LoVo (cell line): ENCODE data around the gene PRPF39.
"Not testable (repeated sequence)": the region's sequence is repeated elsewhere in the genome, so short reads cannot be mapped to it uniquely, and the experiment has no call there.

Source experiments
- DNase-seq: peaks from one replicate; pipeline ENCODE4 v3.0.0-alpha.2; 2016; ENCODE audit warnings: low spot score

Gene PRPF39, protein sequence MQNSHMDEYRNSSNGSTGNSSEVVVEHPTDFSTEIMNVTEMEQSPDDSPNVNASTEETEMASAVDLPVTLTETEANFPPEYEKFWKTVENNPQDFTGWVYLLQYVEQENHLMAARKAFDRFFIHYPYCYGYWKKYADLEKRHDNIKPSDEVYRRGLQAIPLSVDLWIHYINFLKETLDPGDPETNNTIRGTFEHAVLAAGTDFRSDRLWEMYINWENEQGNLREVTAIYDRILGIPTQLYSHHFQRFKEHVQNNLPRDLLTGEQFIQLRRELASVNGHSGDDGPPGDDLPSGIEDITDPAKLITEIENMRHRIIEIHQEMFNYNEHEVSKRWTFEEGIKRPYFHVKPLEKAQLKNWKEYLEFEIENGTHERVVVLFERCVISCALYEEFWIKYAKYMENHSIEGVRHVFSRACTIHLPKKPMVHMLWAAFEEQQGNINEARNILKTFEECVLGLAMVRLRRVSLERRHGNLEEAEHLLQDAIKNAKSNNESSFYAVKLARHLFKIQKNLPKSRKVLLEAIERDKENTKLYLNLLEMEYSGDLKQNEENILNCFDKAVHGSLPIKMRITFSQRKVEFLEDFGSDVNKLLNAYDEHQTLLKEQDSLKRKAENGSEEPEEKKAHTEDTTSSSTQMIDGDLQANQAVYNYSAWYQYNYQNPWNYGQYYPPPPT

GRCh38 chr14:45083976-45084722 is at the start of gene PRPF39:
PRPF39 (plus strand) TSS chr14:45084116; CDS start chr14:45095240, 11,124 bp downstream.
- DNase-seq, result peak; percentile 95

DNA sequence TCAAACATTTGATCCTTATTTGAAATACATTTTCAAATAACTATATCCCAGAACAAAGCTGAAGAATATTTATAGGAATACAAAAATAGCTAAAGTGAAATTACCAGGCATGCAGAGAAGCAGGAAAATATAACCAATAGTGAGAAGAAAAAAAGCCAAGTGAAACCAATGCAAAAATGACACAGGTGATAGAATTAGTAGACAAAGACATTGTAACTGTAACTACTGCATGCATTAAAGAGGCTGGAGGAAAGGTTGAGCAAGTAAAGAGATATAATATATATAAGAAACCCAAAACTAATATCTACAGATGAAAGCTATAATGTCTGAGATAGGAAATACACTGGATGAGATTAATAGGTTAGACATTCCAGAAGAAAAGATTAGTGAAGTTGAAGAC is 49.2 kb upstream of the PRPF39 start:
- no peak for DNase-seq

GRCh38 chr14:45038256-45038655 is 45.7 kb upstream of the PRPF39 start:
- no peak for DNase-seq

GRCh38 chr14:45038865-45039264 is 45.1 kb upstream of the PRPF39 start:
- no peak for DNase-seq

GRCh38 chr14:45039390-45039789 is 44.5 kb upstream of the PRPF39 start:
- no peak for DNase-seq

DNA sequence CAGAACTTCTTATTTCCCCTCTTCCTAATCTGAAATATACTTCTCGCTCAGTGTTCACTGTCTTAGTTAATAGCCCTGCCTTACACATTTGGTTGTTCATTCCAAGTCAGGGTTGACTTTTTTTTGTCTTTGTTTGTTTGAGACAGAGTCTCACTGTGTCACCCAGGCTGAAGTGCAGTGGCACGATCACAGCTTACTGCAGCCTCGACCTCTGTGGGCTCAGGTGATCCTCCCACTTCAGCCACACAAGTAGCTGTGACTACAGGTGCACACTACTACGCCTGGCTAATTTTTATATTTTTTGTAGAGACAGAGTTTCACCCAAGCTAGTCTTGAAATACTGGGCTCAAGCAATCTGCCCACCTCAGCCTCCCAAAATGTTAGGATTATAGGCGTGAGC is 42.3 kb upstream of the PRPF39 start:
- no peak for DNase-seq

DNA sequence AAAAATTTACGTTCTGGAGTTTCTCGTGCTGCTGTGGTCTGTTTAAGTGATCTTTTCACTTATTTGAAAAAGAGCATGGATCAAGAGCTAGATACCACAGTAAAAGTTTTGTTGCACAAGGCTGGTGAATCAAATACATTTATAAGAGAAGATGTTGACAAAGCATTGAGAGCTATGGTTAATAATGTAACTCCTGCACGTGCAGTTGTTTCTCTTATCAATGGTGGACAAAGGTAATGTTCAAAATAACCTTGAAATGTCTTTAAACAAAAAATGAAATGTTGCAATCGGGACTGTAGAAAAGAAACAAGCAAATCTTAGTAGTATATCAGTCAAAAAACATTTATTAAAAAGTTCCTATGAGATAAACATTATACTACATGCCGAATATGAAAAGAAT is 39.3 kb upstream of the PRPF39 start:
- no peak for DNase-seq

GRCh38 chr14:45048385-45048784 is 35.5 kb upstream of the PRPF39 start:
- DNase-seq, result no peak

DNA sequence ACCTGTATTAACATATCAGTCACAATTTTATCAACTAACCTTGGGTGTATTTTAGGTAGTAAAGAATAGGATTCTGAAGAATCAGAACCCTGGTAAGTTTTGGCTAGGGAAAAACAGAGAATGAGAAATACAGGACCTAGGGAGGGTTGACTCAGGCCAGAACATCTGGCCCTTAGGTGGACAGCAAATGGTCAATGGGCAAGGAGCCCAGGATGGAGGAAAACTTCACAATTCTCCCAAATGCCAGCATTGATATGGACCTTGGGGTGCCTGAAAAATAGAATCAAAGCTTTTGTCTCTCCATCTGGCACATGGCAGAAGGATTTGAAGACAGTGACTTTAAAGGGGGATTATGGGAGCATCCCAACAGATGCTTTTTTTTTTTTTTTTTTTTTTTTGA is 32.7 kb upstream of the PRPF39 start:
- DNase-seq, result no peak

GRCh38 chr14:45051896-45052295 is 32.0 kb upstream of the PRPF39 start:
- no peak for DNase-seq

DNA sequence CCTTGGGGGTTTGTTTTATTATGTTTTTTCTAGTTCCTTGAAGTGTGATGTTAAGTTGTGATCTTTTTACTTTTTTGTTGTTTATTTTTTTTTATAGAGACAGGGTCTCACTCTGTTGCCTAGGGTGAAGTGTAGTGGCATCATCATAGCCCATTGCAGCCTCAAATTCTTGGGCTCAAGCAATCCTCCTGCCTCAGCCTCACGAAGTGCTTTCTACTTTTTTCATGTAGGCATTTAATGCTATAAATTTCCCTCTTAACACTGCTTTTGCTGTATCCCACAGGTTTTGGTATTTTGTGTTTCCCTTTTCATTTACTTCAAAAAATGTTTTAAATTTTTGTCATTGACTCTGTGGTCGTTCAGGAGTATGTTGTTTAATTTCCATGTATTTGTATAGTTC is 26.6 kb upstream of the PRPF39 start:
- no peak for DNase-seq

DNA sequence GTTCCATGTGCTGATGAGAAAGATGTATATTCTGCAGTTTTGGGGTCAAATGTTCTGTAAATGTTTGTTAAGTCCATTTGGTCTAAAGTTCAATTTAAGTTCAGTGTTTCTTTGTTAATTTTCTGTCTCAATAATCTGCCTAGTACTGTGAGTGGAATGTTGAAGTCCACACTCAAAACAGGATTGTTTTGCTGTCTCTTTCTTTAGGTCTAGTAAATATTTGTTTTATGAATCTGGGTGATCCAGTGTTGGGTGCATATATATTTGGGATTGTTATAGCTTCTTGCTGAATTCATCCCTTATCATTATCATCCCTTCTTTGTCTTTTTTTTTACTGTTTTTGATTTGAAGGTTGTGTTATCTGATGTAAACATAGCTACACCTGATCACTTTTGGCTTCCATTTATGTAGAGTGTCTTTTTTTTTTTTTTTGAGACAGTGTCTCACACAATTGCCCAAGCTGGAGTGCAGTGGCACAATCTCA is 26.0 kb upstream of the PRPF39 start:
- no peak for DNase-seq

GRCh38 chr14:45060551-45060950 is 23.4 kb upstream of the PRPF39 start:
- DNase-seq, result no peak

DNA sequence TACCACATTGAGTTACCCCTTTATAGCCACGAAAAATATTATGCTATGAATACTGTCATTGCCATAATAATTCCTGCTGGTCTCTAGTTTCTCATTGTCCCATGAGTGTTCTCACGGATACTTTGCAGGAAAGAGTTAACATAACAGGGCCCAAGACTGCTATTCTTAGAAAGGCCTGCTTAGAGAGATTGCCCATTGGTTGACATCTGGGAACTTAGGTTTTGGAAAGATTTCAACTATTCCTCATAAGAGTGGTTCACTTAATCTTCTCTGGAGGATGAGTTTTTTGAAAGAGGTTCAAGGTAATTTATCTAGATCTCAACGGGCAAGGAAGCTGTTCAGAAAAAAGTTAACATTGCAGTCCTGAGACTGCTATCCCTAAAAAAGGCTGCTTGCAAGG is 18.4 kb upstream of the PRPF39 start:
- DNase-seq, result no peak

DNA sequence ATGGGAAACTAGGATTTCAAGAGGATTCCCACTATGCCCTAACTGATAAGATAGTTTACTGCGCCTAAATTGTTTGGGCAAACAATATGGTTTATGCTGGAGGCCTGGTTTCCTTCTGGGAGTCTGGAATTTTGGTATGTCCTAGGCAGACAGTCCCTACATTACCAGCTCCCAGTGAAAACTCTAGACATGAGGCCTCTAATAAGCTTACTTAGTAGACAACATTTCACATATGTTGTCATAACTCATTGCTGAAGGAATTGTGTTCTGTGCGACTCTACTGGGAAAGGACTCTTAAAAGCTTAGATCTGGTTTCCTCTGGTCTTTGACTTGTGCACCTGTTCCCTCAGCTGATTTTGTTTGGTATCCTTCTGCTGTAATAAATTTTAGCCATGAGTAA is 18.0 kb upstream of the PRPF39 start:
- DNase-seq, result no peak

DNA sequence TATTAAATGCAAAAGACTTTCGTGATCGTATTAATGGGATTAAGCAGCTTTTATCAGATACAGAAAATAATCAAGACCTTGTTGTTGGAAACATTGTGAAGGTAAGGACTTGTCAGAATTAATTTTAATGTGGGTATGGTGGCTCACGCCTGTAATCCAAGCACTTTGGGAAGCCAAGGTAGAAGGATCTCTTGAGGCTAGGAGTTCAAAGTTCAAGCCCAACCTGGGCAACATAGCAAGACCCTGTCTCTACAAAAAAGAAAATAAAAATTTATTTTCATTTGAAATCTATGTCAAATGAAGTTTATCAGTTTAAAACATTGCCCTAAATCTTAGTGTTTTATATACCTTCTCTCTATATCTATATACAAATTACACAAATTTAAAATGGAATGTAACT is 17.2 kb upstream of the PRPF39 start:
- no peak for DNase-seq

DNA sequence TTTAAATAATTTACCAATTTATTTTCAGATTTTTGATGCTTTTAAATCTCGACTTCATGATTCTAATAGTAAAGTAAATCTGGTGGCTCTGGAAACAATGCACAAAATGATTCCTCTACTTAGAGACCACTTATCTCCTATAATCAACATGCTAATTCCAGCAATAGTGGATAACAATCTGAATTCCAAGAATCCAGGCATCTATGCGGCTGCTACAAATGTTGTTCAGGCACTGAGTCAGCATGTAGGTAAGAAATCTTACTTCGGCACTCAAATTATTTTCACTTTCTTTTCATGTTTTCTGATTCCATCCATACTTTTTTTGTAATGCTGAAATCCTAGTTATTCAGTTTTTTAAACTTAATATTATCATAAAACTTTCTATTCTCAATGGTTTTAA is 15.5 kb upstream of the PRPF39 start:
- DNase-seq, result no peak

DNA sequence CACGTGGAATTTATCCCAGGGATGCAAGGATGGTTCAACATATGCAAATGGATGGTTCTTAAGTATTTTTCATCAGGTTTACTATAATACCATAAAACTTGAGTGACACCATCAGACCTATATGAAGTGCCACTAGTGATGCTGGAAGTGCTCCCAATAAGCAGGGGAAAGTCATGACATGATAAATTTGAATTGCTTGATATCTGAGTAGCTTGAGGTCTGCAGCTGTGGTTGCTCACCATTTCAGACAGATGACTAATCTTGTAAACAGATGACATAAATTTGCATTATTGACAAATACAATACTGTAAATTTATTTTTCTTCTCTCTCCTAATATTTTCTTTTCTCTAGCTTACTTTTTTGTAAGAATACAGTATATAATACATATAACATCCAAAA is 13.7 kb upstream of the PRPF39 start:
- DNase-seq, result no peak

GRCh38 chr14:45072126-45072525 is 11.8 kb upstream of the PRPF39 start:
- DNase-seq, result no peak

- no peak for DNase-seq
Observed at GRCh38 chr14:45073231-45073879, 10.6 kb upstream of the PRPF39 start.

DNA sequence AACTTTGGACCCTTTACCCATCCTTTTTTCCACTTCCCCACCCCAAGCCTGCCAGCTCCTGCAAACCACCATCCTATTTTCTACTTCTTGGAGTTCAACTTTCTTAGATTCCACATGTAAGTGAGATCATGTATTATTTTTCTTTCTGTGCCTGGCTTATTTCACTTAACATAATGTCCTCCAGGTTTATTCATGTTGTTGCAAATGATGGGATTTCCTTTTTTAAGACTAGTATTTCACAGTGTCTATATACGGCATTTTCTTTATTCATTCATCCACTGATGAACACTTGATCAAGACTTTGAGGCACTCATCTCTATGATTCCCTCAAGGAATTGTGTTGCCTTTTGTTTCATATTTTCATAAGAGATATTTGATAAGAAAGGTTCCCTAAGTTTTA is 5.6 kb upstream of the PRPF39 start:
- no peak for DNase-seq

GRCh38 chr14:45080416-45080968 is 3.4 kb upstream of the PRPF39 start:
- DNase-seq, result not testable (repeated sequence)
